ENCODE results near the gene CCDC185.

The CCDC185 gene

GRCh38 chr1:223364685-223365382 lies 28.4 kb upstream of the CCDC185 start (continued):
- TF ChIP-seq ZNF600 (tag by site-specific recombination; IDR thresholded peaks at IDR 0.05) (peak; percentile 64; the same call in 1 of the 2 replicates), ZBTB7A (tag by site-specific recombination; IDR thresholded peaks at IDR 0.05; ENCODE audit: low read depth) (peak; percentile 79), ZSCAN16 (tag by site-specific recombination; IDR thresholded peaks at IDR 0.05) (no peak), CTCF (tag by site-specific recombination; IDR thresholded peaks at IDR 0.05) (0 out of 2 replicates have a peak, but pooled peaks have one; percentile 30), ZBTB8A (tag by site-specific recombination; IDR thresholded peaks at IDR 0.05) (no peak), PRDM1 (tag by site-specific recombination; IDR thresholded peaks at IDR 0.05) (peak; percentile 22; the same call in 1 of the 2 replicates), ZNF704 (tag by site-specific recombination; IDR thresholded peaks at IDR 0.05) (no peak), ZSCAN5A (tag by site-specific recombination; IDR thresholded peaks at IDR 0.05) (no peak), BCL11A (tag by site-specific recombination; IDR thresholded peaks at IDR 0.05; ENCODE audit: low read depth) (0 out of 2 replicates have a peak, but pooled peaks have one; percentile 13), ZNF391 (tag by site-specific recombination; IDR thresholded peaks at IDR 0.05; ENCODE audit: borderline replicate concordance, low read depth) (no peak), ZNF398 (tag by site-specific recombination; IDR thresholded peaks at IDR 0.05) (peak; percentile 69), ZSCAN18 (tag by site-specific recombination; IDR thresholded peaks at IDR 0.05) (no peak), SP7 (tag by site-specific recombination; IDR thresholded peaks at IDR 0.05) (0 out of 2 replicates have a peak, but pooled peaks have one; percentile 38), ZFP41 (tag by site-specific recombination; IDR thresholded peaks at IDR 0.05; ENCODE audit: borderline replicate concordance) (no peak), ZIC2 (tag by site-specific recombination; IDR thresholded peaks at IDR 0.05) (no peak), ZBTB17 (tag by site-specific recombination; IDR thresholded peaks at IDR 0.05) (peak; percentile 84), ZNF350 (tag by site-specific recombination; IDR thresholded peaks at IDR 0.05) (no peak), PRDM2 (tag by site-specific recombination; IDR thresholded peaks at IDR 0.05; ENCODE audit: borderline replicate concordance) (no peak; the same call in 1 of the 2 replicates), ZFP69B (tag by site-specific recombination; IDR thresholded peaks at IDR 0.05) (no peak), ZSCAN30 (tag by site-specific recombination; IDR thresholded peaks at IDR 0.05) (no peak), ZNF18 (tag by site-specific recombination; IDR thresholded peaks at IDR 0.05) (no peak), ZNF324 (tag by site-specific recombination; IDR thresholded peaks at IDR 0.05) (no peak)

All from HEK293 (cell line).